ENCODE results near the gene EFTUD2. TPM values are rescaled to one million over a fixed set of nuclear protein-coding genes. Genes with fewer than 3 reads are reported as not detected.

Gene EFTUD2
- total RNA-seq, 2 donors from 2014 or later: 31.6 to 49.8 TPM

DNA sequence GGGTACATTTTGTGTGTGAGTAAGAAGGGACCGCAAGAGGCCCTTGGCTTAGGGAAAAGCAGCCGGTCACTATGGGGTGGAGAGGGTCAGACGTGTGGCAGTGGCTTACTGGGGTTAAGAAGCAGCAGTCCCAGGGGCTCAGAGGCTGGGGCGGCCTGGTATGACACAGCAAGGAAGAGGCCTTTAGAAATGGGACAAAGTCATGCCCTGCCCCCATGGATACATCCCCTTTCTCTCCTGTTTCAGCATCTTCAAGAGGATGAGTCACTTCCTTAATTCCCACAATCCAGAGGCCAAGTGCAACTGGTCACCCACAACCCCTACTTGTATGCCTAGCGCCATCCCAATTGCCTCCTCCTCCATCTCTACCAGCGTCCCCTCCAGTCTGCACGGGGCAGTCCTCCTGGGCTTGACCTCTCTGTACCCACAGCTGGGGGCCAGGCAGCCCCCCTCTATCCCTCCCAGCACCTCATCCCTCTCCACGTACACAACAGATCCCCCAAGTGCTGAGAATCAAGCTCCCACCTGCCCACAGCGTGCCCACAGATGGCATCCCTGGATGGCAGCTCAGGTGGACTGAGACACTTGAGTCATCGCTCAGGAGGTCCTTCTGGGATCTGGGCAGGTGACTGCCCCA is 6.9 kb upstream of the EFTUD2 start:
- WGBS, 2 donors: 71 to 75% methylated on average over 7 to 10 of the region's 10 CpGs
- Histone ChIP-seq H3K4me1 (peaks cover 3% of the 10 kb centered on the region), H3K4me3 (no peak overlapping the region), H3K27ac (no peak overlapping the region), H3K27me3 (no peaks in the 10 kb centered on the region), H3K9me3 (no peaks in the 10 kb centered on the region), H3K36me3 (replicated peaks in 1 of 2; ENCODE audit: insufficient read depth in 1 of 2, low read depth in 2 of 2) (no peaks in the 10 kb centered on the region)
- ATAC-seq (no peak), DNase-seq (no peak)
- TF ChIP-seq, protein P1, sequence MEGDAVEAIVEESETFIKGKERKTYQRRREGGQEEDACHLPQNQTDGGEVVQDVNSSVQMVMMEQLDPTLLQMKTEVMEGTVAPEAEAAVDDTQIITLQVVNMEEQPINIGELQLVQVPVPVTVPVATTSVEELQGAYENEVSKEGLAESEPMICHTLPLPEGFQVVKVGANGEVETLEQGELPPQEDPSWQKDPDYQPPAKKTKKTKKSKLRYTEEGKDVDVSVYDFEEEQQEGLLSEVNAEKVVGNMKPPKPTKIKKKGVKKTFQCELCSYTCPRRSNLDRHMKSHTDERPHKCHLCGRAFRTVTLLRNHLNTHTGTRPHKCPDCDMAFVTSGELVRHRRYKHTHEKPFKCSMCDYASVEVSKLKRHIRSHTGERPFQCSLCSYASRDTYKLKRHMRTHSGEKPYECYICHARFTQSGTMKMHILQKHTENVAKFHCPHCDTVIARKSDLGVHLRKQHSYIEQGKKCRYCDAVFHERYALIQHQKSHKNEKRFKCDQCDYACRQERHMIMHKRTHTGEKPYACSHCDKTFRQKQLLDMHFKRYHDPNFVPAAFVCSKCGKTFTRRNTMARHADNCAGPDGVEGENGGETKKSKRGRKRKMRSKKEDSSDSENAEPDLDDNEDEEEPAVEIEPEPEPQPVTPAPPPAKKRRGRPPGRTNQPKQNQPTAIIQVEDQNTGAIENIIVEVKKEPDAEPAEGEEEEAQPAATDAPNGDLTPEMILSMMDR (IDR thresholded peaks at IDR 0.05): no peak
- TF ChIP-seq POLR2A (IDR thresholded peaks at IDR 0.05): no peak
- intact Hi-C loops (cut with DNase I): no loop called here

DNA sequence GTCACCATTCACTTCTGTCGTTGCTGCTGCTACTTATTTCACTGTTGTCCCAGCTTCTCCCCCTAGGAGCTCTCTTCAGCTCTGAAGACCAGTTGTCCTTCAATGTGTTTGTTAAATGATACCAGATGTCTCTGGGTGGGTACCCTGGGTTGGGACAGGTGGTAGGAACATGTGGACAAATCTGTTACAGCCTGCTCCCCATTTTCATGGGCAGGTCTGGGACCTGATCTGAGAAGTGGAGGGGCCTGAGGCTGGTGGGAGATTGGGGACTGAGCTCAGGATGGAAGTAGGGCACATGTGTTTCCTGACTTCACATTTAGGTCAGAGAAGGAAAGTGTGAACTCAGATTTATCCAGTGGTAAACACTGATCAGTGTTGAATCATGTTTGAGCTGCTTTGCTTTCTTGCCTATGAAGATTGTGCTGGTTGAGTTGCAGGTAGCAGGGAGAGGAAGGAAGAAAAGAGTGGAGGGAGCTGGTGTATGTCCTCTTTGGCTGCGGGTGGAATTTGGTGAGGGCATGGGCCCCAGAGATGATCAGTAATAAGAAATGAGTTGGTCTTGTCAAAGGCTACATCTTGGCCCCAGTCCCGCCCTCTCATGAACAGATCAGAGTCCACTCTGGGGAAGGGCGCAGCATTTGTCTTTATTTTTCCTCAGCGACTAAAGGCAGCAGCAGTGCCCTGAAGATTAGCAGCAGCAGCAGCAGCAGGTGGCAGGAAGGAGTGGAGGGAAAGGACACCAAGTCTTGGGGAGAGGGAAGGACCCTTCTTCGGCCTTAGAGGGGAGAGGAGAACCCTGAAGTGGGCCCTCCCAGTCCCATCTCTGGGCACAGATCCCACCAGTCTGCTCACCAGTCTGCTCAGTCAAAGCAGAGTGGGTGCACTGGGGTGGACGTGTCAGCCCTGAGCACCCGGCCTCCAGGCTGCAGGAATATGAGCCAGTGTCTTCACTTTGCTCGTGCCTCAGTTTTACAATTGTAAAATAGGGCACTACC is 6.1 kb upstream of the EFTUD2 start:
- H3K4me3 ChIP-seq: no peak overlapping the region
- DNase-seq: no peak
- H3K36me3 ChIP-seq (replicated peaks in 1 of 2; ENCODE audit: insufficient read depth in 1 of 2, low read depth in 2 of 2): no peaks in the 10 kb centered on the region
- H3K9me3 ChIP-seq: no peaks in the 10 kb centered on the region
- TF ChIP-seq POLR2A (IDR thresholded peaks at IDR 0.05): no peak
- TF ChIP-seq, protein P1 (IDR thresholded peaks at IDR 0.05): no peak
- no peak overlapping the region for H3K27ac ChIP-seq
- 58 to 69% methylated on average over 8 to 9 of the region's 9 CpGs for WGBS, 2 donors
- intact Hi-C loops (cut with DNase I): no loop called here
- H3K27me3 ChIP-seq: no peaks in the 10 kb centered on the region
- peaks cover under 1% of the 10 kb centered on the region for H3K4me1 ChIP-seq
- ATAC-seq: no peak

DNA sequence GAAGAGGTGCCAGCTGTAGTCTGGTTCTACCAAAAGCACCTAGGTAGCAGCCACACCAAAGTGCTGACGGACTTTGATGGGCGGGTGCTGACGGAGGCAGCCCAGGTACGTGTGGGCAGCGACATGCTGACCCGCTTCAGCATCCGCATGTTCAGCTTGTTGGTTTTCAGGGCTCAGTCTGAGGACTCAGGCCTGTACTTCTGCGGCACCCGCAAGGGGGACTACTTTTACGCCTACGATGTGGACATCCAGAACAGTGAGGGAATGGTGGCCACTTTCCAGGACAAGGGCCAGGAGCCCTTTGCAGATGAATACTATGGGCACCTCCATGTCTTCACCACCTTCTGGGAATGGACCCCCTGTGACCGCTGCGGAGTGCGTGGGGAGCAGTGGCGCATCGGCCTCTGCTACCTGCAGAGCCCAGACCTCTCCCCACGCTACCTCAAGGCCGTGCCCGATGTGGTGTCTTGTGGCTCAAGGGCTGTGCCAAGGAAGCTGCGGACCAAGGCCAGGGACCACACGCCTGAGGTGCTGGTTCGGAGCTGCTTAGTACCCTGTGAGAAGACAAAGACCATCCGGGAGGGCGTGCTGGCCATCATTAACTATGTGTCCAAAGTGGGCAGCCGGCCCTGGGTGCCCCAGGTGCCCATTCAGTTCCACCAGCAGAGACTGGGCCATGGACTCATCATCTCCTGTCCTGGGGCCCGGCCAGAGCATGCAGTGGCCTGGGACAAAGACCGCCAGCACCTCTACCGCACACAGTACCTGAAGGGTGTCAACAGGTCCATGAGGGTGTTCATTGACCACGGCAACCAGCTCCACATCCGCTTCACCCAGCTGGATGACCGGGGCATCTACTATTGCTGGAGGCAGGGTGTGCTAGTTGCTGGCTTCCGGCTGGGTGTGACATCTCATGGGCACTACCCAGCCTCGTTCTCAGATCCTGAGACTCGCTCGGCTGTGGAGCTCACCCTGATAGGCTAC is 5.0 kb upstream of the EFTUD2 start:
- Histone ChIP-seq H3K27me3 (no peaks in the 10 kb centered on the region), H3K36me3 (replicated peaks in 1 of 2; ENCODE audit: insufficient read depth in 1 of 2, low read depth in 2 of 2) (no peaks in the 10 kb centered on the region), H3K9me3 (no peaks in the 10 kb centered on the region), H3K4me1 (peaks cover 7% of the 10 kb centered on the region), H3K4me3 (no peak overlapping the region), H3K27ac (no peak overlapping the region)
- WGBS, 2 donors: 74 to 85% methylated on average over 8 to 35 of the region's 35 CpGs
- ATAC-seq (no peak), DNase-seq (no peak)
- intact Hi-C loops (cut with DNase I): no loop called here
- TF ChIP-seq, protein P1 (IDR thresholded peaks at IDR 0.05): no peak
- TF ChIP-seq POLR2A (IDR thresholded peaks at IDR 0.05): no peak

DNA sequence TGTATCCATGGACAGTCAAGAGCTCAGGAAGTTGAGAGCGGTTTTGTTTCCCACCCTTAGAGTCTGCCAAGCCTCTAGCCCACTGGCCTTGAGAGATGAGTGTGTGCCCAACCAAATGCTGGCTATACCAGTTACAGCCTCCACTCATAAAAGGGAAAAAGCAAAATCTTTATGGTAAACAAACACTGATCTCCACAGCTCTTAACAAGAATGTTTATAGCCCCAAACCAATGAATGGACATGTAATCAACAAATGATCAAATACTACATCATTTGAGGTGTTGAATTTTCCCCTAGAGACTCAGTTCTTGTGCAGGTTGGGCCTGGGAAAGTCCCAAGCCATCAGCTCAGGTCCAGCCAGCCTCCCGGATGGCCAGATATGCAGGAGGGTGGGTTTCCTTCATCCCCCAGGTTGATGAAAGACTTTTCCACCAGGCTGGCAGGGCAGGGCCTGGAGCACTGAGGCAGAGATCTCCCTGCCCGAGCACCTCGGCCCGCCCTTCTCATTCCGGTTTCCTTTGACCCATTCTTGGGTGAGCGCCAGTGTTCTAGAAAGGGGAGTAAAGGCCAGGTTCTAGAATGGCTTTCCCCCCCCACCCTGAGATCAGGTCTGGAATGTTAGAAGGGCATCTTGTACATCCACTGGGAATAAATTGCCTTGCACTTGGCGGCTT is 3.9 kb upstream of the EFTUD2 start:
- ATAC-seq: no peak
- DNase-seq: no peak
- peaks cover 12% of the 10 kb centered on the region for H3K4me1 ChIP-seq
- 64 to 67% methylated on average over 8 of the region's 8 CpGs for WGBS, 2 donors
- H3K9me3 ChIP-seq: no peaks in the 10 kb centered on the region
- no peak overlapping the region for H3K27ac ChIP-seq
- no peaks in the 10 kb centered on the region for H3K36me3 ChIP-seq (replicated peaks in 1 of 2; ENCODE audit: insufficient read depth in 1 of 2, low read depth in 2 of 2)
- no peak overlapping the region for H3K4me3 ChIP-seq
- intact Hi-C loops (cut with DNase I): no loop called here
- H3K27me3 ChIP-seq: no peaks in the 10 kb centered on the region
- TF ChIP-seq, protein P1 (IDR thresholded peaks at IDR 0.05): no peak
- no peak for TF ChIP-seq POLR2A (IDR thresholded peaks at IDR 0.05)

Data from body of pancreas (tissue), 4 donors.